Measurements from ENCODE around the gene SURF1. TPM values are rescaled to one million over a fixed set of nuclear protein-coding genes. Genes with fewer than 3 reads are reported as not detected.

Gene SURF1
- total RNA-seq, 1 experiment from 2014 or later: 45.6 TPM

- no peak for ATAC-seq
- Histone ChIP-seq H3K9me3 (ENCODE audit: control insufficient read depth, insufficient read depth, low read depth, low read length) (no peaks in the 10 kb centered on the region), H3K4me3 (ENCODE audit: low read depth in 2 of 2, low read length in 2 of 2) (no peak overlapping the region), H3K4me1 (ENCODE audit: control insufficient read depth, insufficient read depth, low read length) (no peaks in the 10 kb centered on the region), H3K27ac (ENCODE audit: low read length) (no peak overlapping the region), H3K36me3 (ENCODE audit: control insufficient read depth, insufficient read depth, low read length) (no peaks in the 10 kb centered on the region), H3K27me3 (ENCODE audit: control insufficient read depth, insufficient read depth, low read length) (no peaks in the 10 kb centered on the region)
- no peak for DNase-seq (ENCODE audit: low read depth, low spot score)
- ChIA-PET CTCF (no interaction called here), POLR2A (no interaction called here)
- in situ Hi-C loops (cut with HindIII; ENCODE audit: low pct_unique_long_range_greater_than_20kb, low sequenced_read_pairs): no loop called here
- intact Hi-C loops (cut with micrococcal nuclease; ENCODE audit: unreplicated experiment): no loop called here
- TF ChIP-seq TCF7L2 (IDR thresholded peaks at IDR 0.05; ENCODE audit: low read depth, low read length) (no peak), POLR2AphosphoS5 (IDR thresholded peaks at IDR 0.05; ENCODE audit: low read depth, low read length) (no peak), SIN3A (IDR thresholded peaks at IDR 0.05; ENCODE audit: borderline replicate concordance, insufficient read depth, low read depth, low read length) (no peak), CTCF (IDR thresholded peaks at IDR 0.05) (no peak), REST (IDR thresholded peaks at IDR 0.05; ENCODE audit: insufficient read depth in 1 of 2, low read depth in 2 of 2, low read length in 1 of 2) (no peak)
- no TSS peak for BruUV-seq (replicated peaks)
Observed at GRCh38 chr9:133400292-133400691, 44.0 kb upstream of the SURF1 start.

- no peak for ATAC-seq
Observed at GRCh38 chr9:133397895-133398294, 41.6 kb upstream of the SURF1 start.

More at GRCh38 chr9:133397895-133398294, 41.6 kb upstream of the SURF1 start:
- Histone ChIP-seq H3K27me3 (ENCODE audit: control insufficient read depth, insufficient read depth, low read length) (no peaks in the 10 kb centered on the region), H3K4me3 (ENCODE audit: low read depth in 2 of 2, low read length in 2 of 2) (no peak overlapping the region), H3K27ac (ENCODE audit: low read length) (no peak overlapping the region), H3K4me1 (ENCODE audit: control insufficient read depth, insufficient read depth, low read length) (no peaks in the 10 kb centered on the region), H3K9me3 (ENCODE audit: control insufficient read depth, insufficient read depth, low read depth, low read length) (no peaks in the 10 kb centered on the region), H3K36me3 (ENCODE audit: control insufficient read depth, insufficient read depth, low read length) (no peaks in the 10 kb centered on the region)
- POLR2A ChIA-PET: no interaction called here
- CTCF ChIA-PET: no interaction called here
- intact Hi-C loops (cut with micrococcal nuclease; ENCODE audit: unreplicated experiment): no loop called here
- DNase-seq (ENCODE audit: low read depth, low spot score): no peak
- no TSS peak for BruUV-seq (replicated peaks)
- TF ChIP-seq REST (IDR thresholded peaks at IDR 0.05; ENCODE audit: insufficient read depth in 1 of 2, low read depth in 2 of 2, low read length in 1 of 2) (no peak), SIN3A (IDR thresholded peaks at IDR 0.05; ENCODE audit: borderline replicate concordance, insufficient read depth, low read depth, low read length) (no peak), POLR2AphosphoS5 (IDR thresholded peaks at IDR 0.05; ENCODE audit: low read depth, low read length) (no peak)
- in situ Hi-C loops (cut with HindIII; ENCODE audit: low pct_unique_long_range_greater_than_20kb, low sequenced_read_pairs): no loop called here
